ENCODE results near the gene ERICH4. TPM values are rescaled to one million over a fixed set of nuclear protein-coding genes. Genes with fewer than 3 reads are reported as not detected.
A peak's percentile ranks its signal among the peaks of the same experiment; 100 is the strongest.

Gene ERICH4
- total RNA-seq, 4 donors from 2014 or later, result not detected

DNA sequence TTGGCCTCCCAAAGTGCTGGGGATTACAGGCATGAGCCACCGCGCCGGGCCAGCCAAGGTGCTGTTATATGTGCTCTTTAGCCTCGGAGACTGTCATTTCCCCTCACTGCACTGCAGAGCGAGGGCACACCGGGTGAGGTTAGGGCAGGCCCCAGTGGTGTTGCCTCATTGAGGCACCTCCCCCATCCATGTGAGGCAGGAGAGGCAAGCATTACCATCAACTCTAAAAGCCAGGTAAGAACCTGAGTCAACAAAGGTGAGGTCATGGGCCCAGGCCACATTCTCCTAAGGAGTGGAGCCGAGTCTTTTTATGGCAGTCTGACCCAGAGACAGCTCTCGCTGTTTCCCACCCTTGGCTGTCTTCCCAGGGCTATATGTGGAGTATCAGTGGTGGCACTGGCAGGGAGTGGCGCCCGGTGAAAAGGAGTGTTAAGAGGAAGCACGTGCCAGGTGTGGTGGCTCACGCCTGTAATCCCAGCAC lies 26.7 kb upstream of the ERICH4 start:
- peaks cover 0 to 49% of the 10 kb centered on the region in 2 donors for H3K36me3 ChIP-seq
- peaks cover 30 to 41% of the 10 kb centered on the region in 2 donors for H3K4me1 ChIP-seq
- in situ Hi-C loops (cut with MboI; ENCODE audit: low sequenced_read_pairs in 4 of 4) (no loop called here), intact Hi-C loops (cut with DNase I; ENCODE audit: low total_unique reads) (no loop called here)
- H3K9me3 ChIP-seq, result no peaks in the 10 kb centered on the region
- H3K27ac ChIP-seq, result peak overlapping the region in 2 of 4 donors; percentile 81 to 83
- no peak for DNase-seq
- H3K4me3 ChIP-seq, result no peak overlapping the region
- TF ChIP-seq POLR2A (IDR thresholded peaks at IDR 0.05) (no peak), CTCF (IDR thresholded peaks at IDR 0.05 in 4 of 5, conservative IDR thresholded peaks at IDR 0.05 in 1 of 5) (no peak)
- H3K27me3 ChIP-seq, result no peaks in the 10 kb centered on the region
- ATAC-seq, result no peak

GRCh38 chr19:41420101-41420880 lies 22.7 kb upstream of the ERICH4 start:
- TF ChIP-seq POLR2A (IDR thresholded peaks at IDR 0.05), result no peak
- TF ChIP-seq CTCF (IDR thresholded peaks at IDR 0.05 in 4 of 5, conservative IDR thresholded peaks at IDR 0.05 in 1 of 5), result no peak
- peaks cover under 1 to 2% of the 10 kb centered on the region in 2 donors for H3K4me1 ChIP-seq
- H3K9me3 ChIP-seq, result no peaks in the 10 kb centered on the region
- H3K27me3 ChIP-seq, result no peaks in the 10 kb centered on the region
- H3K36me3 ChIP-seq, result peaks cover 0 to 80% of the 10 kb centered on the region in 2 donors
- no peak overlapping the region for H3K4me3 ChIP-seq
- DNase-seq, result no peak
- H3K27ac ChIP-seq, result no peak overlapping the region
- intact Hi-C loops (cut with DNase I; ENCODE audit: low total_unique reads) (no loop called here), in situ Hi-C loops (cut with MboI; ENCODE audit: low sequenced_read_pairs in 4 of 4) (no loop called here)
- ATAC-seq, result no peak

DNA sequence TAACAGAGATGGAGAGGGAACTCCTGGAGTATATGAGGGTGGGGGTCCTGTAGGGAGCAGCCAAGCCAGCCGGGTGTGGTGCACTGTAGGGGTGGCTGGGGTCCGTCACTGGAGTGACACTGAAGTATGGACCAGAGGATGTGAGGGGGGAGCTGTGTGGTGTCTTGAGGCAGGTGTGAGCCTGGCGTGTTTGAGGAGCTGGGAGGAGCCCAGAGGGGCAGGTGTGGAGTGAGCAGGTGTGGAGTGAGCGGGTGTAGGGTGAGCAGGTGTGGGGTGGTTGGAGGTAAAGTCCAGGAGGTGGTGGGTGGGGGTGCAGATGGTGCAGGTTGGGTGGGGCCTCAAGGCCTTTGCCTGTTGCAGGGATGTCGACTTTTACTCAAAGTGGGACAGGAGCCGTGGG lies 21.6 kb upstream of the ERICH4 start:
- intact Hi-C loops (cut with DNase I; ENCODE audit: low total_unique reads), result no loop called here
- H3K4me1 ChIP-seq, result peaks cover 0 to 4% of the 10 kb centered on the region in 2 donors

GRCh38 chr19:41421973-41422372 lies 21.0 kb upstream of the ERICH4 start:
- intact Hi-C loops (cut with DNase I; ENCODE audit: low total_unique reads) (no loop called here), in situ Hi-C loops (cut with MboI; ENCODE audit: low sequenced_read_pairs in 4 of 4) (no loop called here)
- peaks cover 0 to 85% of the 10 kb centered on the region in 2 donors for H3K36me3 ChIP-seq
- ATAC-seq (no peak), DNase-seq (no peak)
- no peak overlapping the region for H3K4me3 ChIP-seq
- TF ChIP-seq POLR2A (IDR thresholded peaks at IDR 0.05), result no peak
- TF ChIP-seq CTCF (IDR thresholded peaks at IDR 0.05 in 4 of 5, conservative IDR thresholded peaks at IDR 0.05 in 1 of 5), result no peak
- no peak overlapping the region for H3K27ac ChIP-seq
- H3K9me3 ChIP-seq, result no peaks in the 10 kb centered on the region
- peaks cover 2 to 6% of the 10 kb centered on the region in 2 donors for H3K4me1 ChIP-seq
- no peaks in the 10 kb centered on the region for H3K27me3 ChIP-seq

More for the DNA sequence above, 21.6 kb upstream of the ERICH4 start:
- Histone ChIP-seq H3K27me3 (no peaks in the 10 kb centered on the region), H3K4me3 (no peak overlapping the region), H3K27ac (no peak overlapping the region), H3K36me3 (peaks cover 0 to 89% of the 10 kb centered on the region in 2 donors), H3K9me3 (no peaks in the 10 kb centered on the region)
- in situ Hi-C loops (cut with MboI; ENCODE audit: low sequenced_read_pairs in 4 of 4), result no loop called here
- TF ChIP-seq POLR2A (IDR thresholded peaks at IDR 0.05) (no peak), CTCF (IDR thresholded peaks at IDR 0.05 in 4 of 5, conservative IDR thresholded peaks at IDR 0.05 in 1 of 5) (no peak)
- DNase-seq (no peak), ATAC-seq (no peak)

Measured in gastrocnemius medialis (tissue), 4 donors.